Endodermal cell (in vitro differentiated cells): ENCODE data around the gene TP73. TPM values are rescaled to one million over a fixed set of nuclear protein-coding genes. Genes with fewer than 3 reads are reported as not detected.

Experiments
- DNase-seq: peaks from one replicate; pipeline ENCODE4 v3.0.0-alpha.2; 2017
- H3K27ac ChIP-seq: 2 replicates; pipeline ENCODE4 v1.5.1; 2013; ENCODE audit warnings: mild to moderate bottlenecking, low read depth, low read length, moderate library complexity
- H3K27me3 ChIP-seq: 2 replicates; pipeline ENCODE4 v1.6.1; 2013; ENCODE audit warnings: mild to moderate bottlenecking, low read length, moderate library complexity; ENCODE audit not compliant: insufficient read depth, control insufficient read depth, poor library complexity, severe bottlenecking
- H3K36me3 ChIP-seq: 2 replicates; pipeline ENCODE4 v1.7.0; 2013; ENCODE audit warnings: mild to moderate bottlenecking, low read length, moderate library complexity; ENCODE audit not compliant: control insufficient read depth, insufficient read depth
- H3K4me1 ChIP-seq: one replicate; pipeline ENCODE4 v1.7.0; 2013; ENCODE audit warnings: low read length; ENCODE audit not compliant: control insufficient read depth, insufficient read depth
- H3K4me3 ChIP-seq: 2 replicates; pipeline ENCODE4 v1.5.1; 2013; ENCODE audit warnings: mild to moderate bottlenecking, low read length, moderate library complexity
- H3K9ac ChIP-seq: 2 replicates; pipeline ENCODE4 v1.6.1; 2013; ENCODE audit warnings: mild to moderate bottlenecking, low read length, moderate library complexity; ENCODE audit not compliant: poor library complexity, severe bottlenecking; ENCODE audit errors: extremely low read depth
- H3K9me3 ChIP-seq: 2 replicates; pipeline ENCODE4 v1.6.1; 2013; ENCODE audit warnings: mild to moderate bottlenecking, low read length, moderate library complexity; ENCODE audit not compliant: control insufficient read depth
- H3K27ac Mint-ChIP-seq: 2 replicates; pipeline ENCODE4 v1.8.0; 2020; ENCODE audit warnings: mixed read lengths
- H3K27me3 Mint-ChIP-seq: 2 replicates; pipeline ENCODE4 v1.8.0; 2021; ENCODE audit warnings: mild to moderate bottlenecking, mixed read lengths; ENCODE audit not compliant: insufficient read depth
- H3K36me3 Mint-ChIP-seq: 2 replicates; pipeline ENCODE4 v1.8.0; 2020; ENCODE audit warnings: low read depth, mixed read lengths
- H3K4me1 Mint-ChIP-seq: 2 replicates; pipeline ENCODE4 v1.8.0; 2020; ENCODE audit warnings: mixed read lengths
- H3K4me3 Mint-ChIP-seq: 2 replicates; pipeline ENCODE4 v1.8.0; 2020; ENCODE audit warnings: mild to moderate bottlenecking, moderate library complexity, mixed read lengths
- H3K9me3 Mint-ChIP-seq: 2 replicates; pipeline ENCODE4 v1.8.0; 2020; ENCODE audit warnings: mild to moderate bottlenecking, mixed read lengths
- CTCF ChIP-seq: fragments of 200-600 bp; sonication (generic); conservative IDR thresholded peaks from 2 replicates; pipeline ENCODE4 v1.5.0; 2021; ENCODE audit warnings: antibody characterized with exemption, mild to moderate bottlenecking
- WGBS, 2 experiments: methylation state at CpG; one replicate each; pipeline versions ENCODE4 v1.1.5 to v1.1.7; 2013; ENCODE audit warnings: missing lambda C conversion rate in 2 of 2, mixed read lengths in 1 of 2; ENCODE audit not compliant: insufficient coverage in 1 of 2, insufficient read length in 1 of 2; 5-methylcytosine and 5-hydroxymethylcytosine counted together
- total RNA-seq, 2 donors: library from RNA; stranded (reverse); fragmentation: NEBNext Ultra II Directional in 1 of 2; extraction: Animal tissue kit (Norgen Biotek cat#: 25700) in 1 of 2; gene quantifications; 2 replicates in 1 of 2; 3 replicates in 1 of 2; pipeline ENCODE4 v1.2.1, GENCODE V29; 2021

The TP73 gene
- total RNA-seq, 2 donors from 2014 or later, result 3.4 to 3.5 TPM

- DNase-seq, result no peak
- H3K9me3 ChIP-seq, result no peaks in the 10 kb centered on the region
- peaks cover 50% of the 10 kb centered on the region for H3K36me3 ChIP-seq
- no peak overlapping the region for H3K27ac Mint-ChIP-seq
- 87 to 95% methylated on average over 3 to 4 of the region's 4 CpGs for WGBS, 2 experiments
- H3K4me1 Mint-ChIP-seq, result peaks cover 10% of the 10 kb centered on the region
- no peak for TF ChIP-seq CTCF
- H3K4me3 ChIP-seq, result peak overlapping the region; percentile 81
- no peaks in the 10 kb centered on the region for H3K27me3 ChIP-seq
- H3K36me3 Mint-ChIP-seq, result peaks cover 29% of the 10 kb centered on the region
- H3K9ac ChIP-seq, result peak overlapping the region; percentile 64
- H3K27me3 Mint-ChIP-seq, result no peaks in the 10 kb centered on the region
- H3K27ac ChIP-seq, result no peak overlapping the region
- no peaks in the 10 kb centered on the region for H3K9me3 Mint-ChIP-seq
- peaks cover 6% of the 10 kb centered on the region for H3K4me1 ChIP-seq
- peak overlapping the region; percentile 87 for H3K4me3 Mint-ChIP-seq
These were observed 26.3 kb upstream of the TP73 start for GRCh38 chr1:3626025-3626424.

- H3K27me3 Mint-ChIP-seq, result no peaks in the 10 kb centered on the region
- Histone ChIP-seq H3K9ac (no peak overlapping the region), H3K27ac (no peak overlapping the region), H3K36me3 (peaks cover 45% of the 10 kb centered on the region), H3K9me3 (no peaks in the 10 kb centered on the region), H3K4me3 (no peak overlapping the region), H3K27me3 (no peaks in the 10 kb centered on the region), H3K4me1 (peaks cover 6% of the 10 kb centered on the region)
- no peak overlapping the region for H3K4me3 Mint-ChIP-seq
- H3K27ac Mint-ChIP-seq, result no peak overlapping the region
- H3K4me1 Mint-ChIP-seq, result peaks cover 10% of the 10 kb centered on the region
- no peak for TF ChIP-seq CTCF
- 96 to 99% methylated on average over 20 to 26 of the region's 26 CpGs for WGBS, 2 experiments
- H3K9me3 Mint-ChIP-seq, result no peaks in the 10 kb centered on the region
- DNase-seq, result no peak
- peaks cover 31% of the 10 kb centered on the region for H3K36me3 Mint-ChIP-seq
These were observed 24.6 kb upstream of the TP73 start for GRCh38 chr1:3627515-3628253.

- H3K36me3 Mint-ChIP-seq, result peaks cover 34% of the 10 kb centered on the region
- H3K4me3 Mint-ChIP-seq, result no peak overlapping the region
- DNase-seq, result no peak
- peaks cover 3% of the 10 kb centered on the region for H3K4me1 ChIP-seq
- H3K9me3 Mint-ChIP-seq, result no peaks in the 10 kb centered on the region
- no peaks in the 10 kb centered on the region for H3K9me3 ChIP-seq
- no peak overlapping the region for H3K27ac ChIP-seq
- WGBS, 2 experiments, result 88 to 98% methylated on average over 6 to 10 of the region's 10 CpGs
- H3K27me3 Mint-ChIP-seq, result no peaks in the 10 kb centered on the region
- no peak overlapping the region for H3K4me3 ChIP-seq
- peaks cover 45% of the 10 kb centered on the region for H3K36me3 ChIP-seq
- no peak for TF ChIP-seq CTCF
- peaks cover 10% of the 10 kb centered on the region for H3K4me1 Mint-ChIP-seq
- H3K9ac ChIP-seq, result no peak overlapping the region
- no peaks in the 10 kb centered on the region for H3K27me3 ChIP-seq
- no peak overlapping the region for H3K27ac Mint-ChIP-seq
These were observed 23.9 kb upstream of the TP73 start for GRCh38 chr1:3628445-3628844.
